GM23338 (cell line): ENCODE measurements around the gene TP53BP1. TPM values are rescaled to one million over a fixed set of nuclear protein-coding genes. Genes with fewer than 3 reads are reported as not detected.
A peak's percentile ranks its signal among the peaks of the same experiment; 100 is the strongest.

Source experiments
- ATAC-seq: fragments of 200-7000 bp; cut with Tn5 transposase; 3 replicates; pipeline ENCODE4 v1.9.1; 2020
- DNase-seq: peaks from one replicate; pipeline ENCODE4 v3.0.0-alpha.2; 2015; ENCODE audit warnings: low spot score
- H2AFZ ChIP-seq: fragments of 200-600 bp; sonication (generic); 2 replicates; pipeline ENCODE4 v1.8.0; 2016; ENCODE audit warnings: antibody characterized with exemption, mild to moderate bottlenecking, moderate library complexity
- H3F3A ChIP-seq: fragments of 200-600 bp; sonication (generic); replicated peaks from 2 replicates; pipeline ENCODE4 v1.8.0; 2017; ENCODE audit warnings: antibody characterized with exemption, mixed run types, low read depth
- H3K27ac ChIP-seq: fragments of 200-600 bp; sonication (generic); 2 replicates; pipeline ENCODE4 v1.6.1; 2016; ENCODE audit warnings: low read depth
- H3K27me3 ChIP-seq: fragments of 200-600 bp; sonication (generic); 2 replicates; pipeline ENCODE4 v1.8.0; 2016; ENCODE audit warnings: mild to moderate bottlenecking, mixed run types, moderate library complexity; ENCODE audit not compliant: insufficient read depth
- H3K36me3 ChIP-seq: fragments of 200-600 bp; sonication (generic); 2 replicates; pipeline ENCODE4 v1.8.0; 2016; ENCODE audit warnings: mild to moderate bottlenecking; ENCODE audit not compliant: insufficient read depth
- H3K4me1 ChIP-seq: fragments of 200-600 bp; sonication (generic); 2 replicates; pipeline ENCODE4 v1.8.0; 2016; ENCODE audit warnings: mild to moderate bottlenecking, moderate library complexity; ENCODE audit not compliant: insufficient read depth
- H3K4me2 ChIP-seq: fragments of 200-600 bp; sonication (generic); 2 replicates; pipeline ENCODE4 v1.7.1; 2017; ENCODE audit warnings: mixed run types
- H3K4me3 ChIP-seq: fragments of 200-600 bp; sonication (generic); 2 replicates; pipeline ENCODE4 v1.6.1; 2016; ENCODE audit warnings: mixed run types
- H3K79me2 ChIP-seq: fragments of 200-600 bp; sonication (generic); replicated peaks from 2 replicates; pipeline ENCODE4 v1.8.0; 2017; ENCODE audit warnings: mild to moderate bottlenecking; ENCODE audit not compliant: insufficient read depth
- H3K9me2 ChIP-seq: fragments of 200-600 bp; sonication (generic); 2 replicates; pipeline ENCODE4 v1.8.0; 2017; ENCODE audit not compliant: insufficient read depth
- H4K20me1 ChIP-seq: fragments of 200-600 bp; sonication (generic); replicated peaks from 2 replicates; pipeline ENCODE4 v1.8.0; 2017; ENCODE audit warnings: mild to moderate bottlenecking; ENCODE audit not compliant: insufficient read depth
- H3K27ac Mint-ChIP-seq: 2 replicates; pipeline ENCODE4 v1.8.0; 2020; ENCODE audit warnings: inconsistent platforms, mild to moderate bottlenecking, moderate library complexity, mixed read lengths
- H3K27me3 Mint-ChIP-seq: 3 replicates; pipeline ENCODE4 v1.8.0; 2022; ENCODE audit warnings: low read depth, mild to moderate bottlenecking, moderate library complexity, mixed read lengths, inconsistent platforms; ENCODE audit not compliant: insufficient read depth, poor library complexity
- H3K36me3 Mint-ChIP-seq: 3 replicates; pipeline ENCODE4 v1.8.0; 2021; ENCODE audit warnings: low read depth, mild to moderate bottlenecking, inconsistent platforms, moderate library complexity, mixed read lengths
- H3K4me1 Mint-ChIP-seq: 3 replicates; pipeline ENCODE4 v1.8.0; 2020; ENCODE audit warnings: mild to moderate bottlenecking, inconsistent platforms, mixed read lengths
- H3K4me3 Mint-ChIP-seq: 3 replicates; pipeline ENCODE4 v1.8.0; 2021; ENCODE audit warnings: moderate library complexity, mild to moderate bottlenecking, inconsistent platforms, mixed read lengths
- H3K9me3 Mint-ChIP-seq: 3 replicates; pipeline ENCODE4 v1.8.0; 2020; ENCODE audit warnings: moderate library complexity, mild to moderate bottlenecking, inconsistent platforms, mixed read lengths
- CREB1 ChIP-seq: fragments of 250-450 bp; sonication (Bioruptor Pico); IDR thresholded peaks from 2 replicates; pipeline ENCODE4 v1.5.0; 2020; ENCODE audit warnings: low read depth, mild to moderate bottlenecking, moderate library complexity
- EZH2 ChIP-seq: fragments of 200-600 bp; sonication (generic); IDR thresholded peaks from one replicate; pipeline ENCODE4 v1.8.0; 2017; ENCODE audit warnings: antibody characterized with exemption, mild to moderate bottlenecking, low read depth; ENCODE audit not compliant: unreplicated experiment
- EZH2phosphoT487 ChIP-seq: fragments of 200-600 bp; sonication (generic); IDR thresholded peaks from one replicate; pipeline ENCODE4 v1.8.1; 2018; ENCODE audit warnings: antibody characterized with exemption; ENCODE audit not compliant: unreplicated experiment
- JUNB ChIP-seq: IDR thresholded peaks from one replicate; pipeline ENCODE4 v1.6.1; 2016; ENCODE audit warnings: antibody characterized with exemption; ENCODE audit not compliant: unreplicated experiment
- POLR2AphosphoS5 ChIP-seq: IDR thresholded peaks from 2 replicates; pipeline ENCODE4 v1.6.1; 2016; ENCODE audit warnings: antibody characterized with exemption, low read depth
- STAT1 ChIP-seq: IDR thresholded peaks from one replicate; pipeline ENCODE4 v1.6.1; 2016; ENCODE audit warnings: antibody characterized with exemption; ENCODE audit not compliant: unreplicated experiment
- ZNF114 ChIP-seq: fragments of 250-450 bp; sonication (Bioruptor Pico); IDR thresholded peaks from 2 replicates; pipeline ENCODE4 v1.5.0; 2020; ENCODE audit warnings: mild to moderate bottlenecking, moderate library complexity
- ZNF331 ChIP-seq: fragments of 250-450 bp; sonication (Bioruptor Pico); IDR thresholded peaks from 2 replicates; pipeline ENCODE4 v1.5.0; 2020; ENCODE audit warnings: low read depth, mild to moderate bottlenecking, moderate library complexity
- polyA plus RNA-seq: library from polyadenylated mRNA; unstranded; fragments of >200 nt; fragmentation: Nextera tagmentation; extraction: Ambion mirVana; gene quantifications from 2 replicates; pipeline ENCODE4 v1.2.1, GENCODE V29; 2016
- total RNA-seq: library from RNA; depleted of rRNA; stranded (reverse); fragments of >200 nt; shearing (Covaris generic); gene quantifications from 2 replicates; pipeline ENCODE4 v1.2.3, GENCODE V29; 2014
- TF ChIP-seq, protein P1 (sequence below): IDR thresholded peaks from one replicate; pipeline ENCODE4 v1.6.1; 2018; ENCODE audit warnings: antibody characterized with exemption; ENCODE audit not compliant: unreplicated experiment
- TF ChIP-seq, protein P2 (sequence below), 2 experiments: fragments of 200-600 bp in 1 of 2; sonication (generic) in 1 of 2; conservative IDR thresholded peaks; 2 replicates each; pipeline versions ENCODE4 v1.5.1 to v1.6.1; 2016 to 2017; ENCODE audit warnings: antibody characterized with exemption in 2 of 2, low read depth in 2 of 2, mild to moderate bottlenecking in 2 of 2, moderate library complexity in 1 of 2
- TF ChIP-seq, protein P3 (sequence below): IDR thresholded peaks from 2 replicates; pipeline ENCODE4 v1.6.1; 2016; ENCODE audit warnings: antibody characterized with exemption

TP53BP1 gene
- total and polyA plus RNA-seq, 2 experiments from 2014 or later = 17.7 to 81.3 TPM

- Histone ChIP-seq H3K27ac (0 out of 2 replicates have a peak overlapping the region, but pooled peaks have one; percentile 30), H3K4me1 (no peaks in the 10 kb centered on the region), H4K20me1 (peaks cover 29% of the 10 kb centered on the region), H3K79me2 (no peaks in the 10 kb centered on the region), H3K4me2 (no peak overlapping the region), H3K4me3 (no peak overlapping the region), H3K36me3 (peaks cover 68% of the 10 kb centered on the region), H3F3A (peaks cover 9% of the 10 kb centered on the region; the same call in 1 of the 2 replicates), H3K9me2 (no peaks in the 10 kb centered on the region), H2AFZ (no peak overlapping the region), H3K27me3 (no peaks in the 10 kb centered on the region)
- no peak for TF ChIP-seq CREB1
- TF ChIP-seq, protein P1, sequence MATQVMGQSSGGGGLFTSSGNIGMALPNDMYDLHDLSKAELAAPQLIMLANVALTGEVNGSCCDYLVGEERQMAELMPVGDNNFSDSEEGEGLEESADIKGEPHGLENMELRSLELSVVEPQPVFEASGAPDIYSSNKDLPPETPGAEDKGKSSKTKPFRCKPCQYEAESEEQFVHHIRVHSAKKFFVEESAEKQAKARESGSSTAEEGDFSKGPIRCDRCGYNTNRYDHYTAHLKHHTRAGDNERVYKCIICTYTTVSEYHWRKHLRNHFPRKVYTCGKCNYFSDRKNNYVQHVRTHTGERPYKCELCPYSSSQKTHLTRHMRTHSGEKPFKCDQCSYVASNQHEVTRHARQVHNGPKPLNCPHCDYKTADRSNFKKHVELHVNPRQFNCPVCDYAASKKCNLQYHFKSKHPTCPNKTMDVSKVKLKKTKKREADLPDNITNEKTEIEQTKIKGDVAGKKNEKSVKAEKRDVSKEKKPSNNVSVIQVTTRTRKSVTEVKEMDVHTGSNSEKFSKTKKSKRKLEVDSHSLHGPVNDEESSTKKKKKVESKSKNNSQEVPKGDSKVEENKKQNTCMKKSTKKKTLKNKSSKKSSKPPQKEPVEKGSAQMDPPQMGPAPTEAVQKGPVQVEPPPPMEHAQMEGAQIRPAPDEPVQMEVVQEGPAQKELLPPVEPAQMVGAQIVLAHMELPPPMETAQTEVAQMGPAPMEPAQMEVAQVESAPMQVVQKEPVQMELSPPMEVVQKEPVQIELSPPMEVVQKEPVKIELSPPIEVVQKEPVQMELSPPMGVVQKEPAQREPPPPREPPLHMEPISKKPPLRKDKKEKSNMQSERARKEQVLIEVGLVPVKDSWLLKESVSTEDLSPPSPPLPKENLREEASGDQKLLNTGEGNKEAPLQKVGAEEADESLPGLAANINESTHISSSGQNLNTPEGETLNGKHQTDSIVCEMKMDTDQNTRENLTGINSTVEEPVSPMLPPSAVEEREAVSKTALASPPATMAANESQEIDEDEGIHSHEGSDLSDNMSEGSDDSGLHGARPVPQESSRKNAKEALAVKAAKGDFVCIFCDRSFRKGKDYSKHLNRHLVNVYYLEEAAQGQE = no peak
- no peak for TF ChIP-seq EZH2
- TF ChIP-seq POLR2AphosphoS5 = no peak
- TF ChIP-seq JUNB = no peak
- TF ChIP-seq, protein P2, sequence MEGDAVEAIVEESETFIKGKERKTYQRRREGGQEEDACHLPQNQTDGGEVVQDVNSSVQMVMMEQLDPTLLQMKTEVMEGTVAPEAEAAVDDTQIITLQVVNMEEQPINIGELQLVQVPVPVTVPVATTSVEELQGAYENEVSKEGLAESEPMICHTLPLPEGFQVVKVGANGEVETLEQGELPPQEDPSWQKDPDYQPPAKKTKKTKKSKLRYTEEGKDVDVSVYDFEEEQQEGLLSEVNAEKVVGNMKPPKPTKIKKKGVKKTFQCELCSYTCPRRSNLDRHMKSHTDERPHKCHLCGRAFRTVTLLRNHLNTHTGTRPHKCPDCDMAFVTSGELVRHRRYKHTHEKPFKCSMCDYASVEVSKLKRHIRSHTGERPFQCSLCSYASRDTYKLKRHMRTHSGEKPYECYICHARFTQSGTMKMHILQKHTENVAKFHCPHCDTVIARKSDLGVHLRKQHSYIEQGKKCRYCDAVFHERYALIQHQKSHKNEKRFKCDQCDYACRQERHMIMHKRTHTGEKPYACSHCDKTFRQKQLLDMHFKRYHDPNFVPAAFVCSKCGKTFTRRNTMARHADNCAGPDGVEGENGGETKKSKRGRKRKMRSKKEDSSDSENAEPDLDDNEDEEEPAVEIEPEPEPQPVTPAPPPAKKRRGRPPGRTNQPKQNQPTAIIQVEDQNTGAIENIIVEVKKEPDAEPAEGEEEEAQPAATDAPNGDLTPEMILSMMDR (conservative IDR thresholded peaks at IDR 0.05; ENCODE audit: low read depth in 2 of 2) = 0 out of 4 replicates have a peak, but pooled peaks of 1 of the 2 experiments have one; percentile 0
- TF ChIP-seq ZNF331 (CRISPR knock-in tag) = no peak
- no peak overlapping the region for H3K4me3 Mint-ChIP-seq
- peak; percentile 18 for DNase-seq
- peaks cover 92% of the 10 kb centered on the region for H3K36me3 Mint-ChIP-seq
- H3K27me3 Mint-ChIP-seq = peaks cover 3% of the 10 kb centered on the region
- no peaks in the 10 kb centered on the region for H3K9me3 Mint-ChIP-seq
- peak; percentile 61 for ATAC-seq
- H3K4me1 Mint-ChIP-seq = no peaks in the 10 kb centered on the region
- H3K27ac Mint-ChIP-seq = peak overlapping the region; percentile 81
Observed at GRCh38 chr15:43410572-43411214, 82.3 kb downstream of the TP53BP1 start.

GRCh38 chr15:43408789-43409188 lies 84.2 kb downstream of the TP53BP1 start:
- Histone ChIP-seq H4K20me1 (peaks cover 36% of the 10 kb centered on the region), H2AFZ (no peak overlapping the region), H3K4me2 (no peak overlapping the region), H3K79me2 (no peaks in the 10 kb centered on the region), H3K27ac (no peak overlapping the region), H3K9me2 (no peaks in the 10 kb centered on the region), H3K4me1 (no peaks in the 10 kb centered on the region), H3F3A (peaks cover 16% of the 10 kb centered on the region; the same call in 1 of the 2 replicates), H3K36me3 (peaks cover 75% of the 10 kb centered on the region), H3K4me3 (no peak overlapping the region), H3K27me3 (no peaks in the 10 kb centered on the region)
- Mint-ChIP-seq H3K4me3 (no peak overlapping the region), H3K4me1 (no peaks in the 10 kb centered on the region), H3K27ac (no peak overlapping the region), H3K9me3 (no peaks in the 10 kb centered on the region), H3K27me3 (peaks cover 1% of the 10 kb centered on the region), H3K36me3 (peaks cover 92% of the 10 kb centered on the region)
- DNase-seq (no peak), ATAC-seq (no peak)
- TF ChIP-seq EZH2phosphoT487 (no peak), ZNF331 (CRISPR knock-in tag) (no peak), ZNF114 (no peak), POLR2AphosphoS5 (no peak), STAT1 (no peak), EZH2 (no peak)
- TF ChIP-seq, protein P3, sequence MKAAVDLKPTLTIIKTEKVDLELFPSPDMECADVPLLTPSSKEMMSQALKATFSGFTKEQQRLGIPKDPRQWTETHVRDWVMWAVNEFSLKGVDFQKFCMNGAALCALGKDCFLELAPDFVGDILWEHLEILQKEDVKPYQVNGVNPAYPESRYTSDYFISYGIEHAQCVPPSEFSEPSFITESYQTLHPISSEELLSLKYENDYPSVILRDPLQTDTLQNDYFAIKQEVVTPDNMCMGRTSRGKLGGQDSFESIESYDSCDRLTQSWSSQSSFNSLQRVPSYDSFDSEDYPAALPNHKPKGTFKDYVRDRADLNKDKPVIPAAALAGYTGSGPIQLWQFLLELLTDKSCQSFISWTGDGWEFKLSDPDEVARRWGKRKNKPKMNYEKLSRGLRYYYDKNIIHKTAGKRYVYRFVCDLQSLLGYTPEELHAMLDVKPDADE = no peak
